Left renal pelvis (tissue), 4 donors: ENCODE data around the gene CHCHD1. TPM values are rescaled to one million over a fixed set of nuclear protein-coding genes. Genes with fewer than 3 reads are reported as not detected.
"Not testable (repeated sequence)": the region's sequence is repeated elsewhere in the genome, so short reads cannot be mapped to it uniquely, and the experiment has no call there.

Source experiments
- DNase-seq, 4 donors: peaks; one replicate each; pipeline ENCODE4 v3.0.0-alpha.2; 2013; ENCODE audit warnings: low read depth in 4 of 4, low spot score in 3 of 4
- polyA plus RNA-seq, 4 donors: library from polyadenylated mRNA; unstranded; fragments of 120-200 nt; gene quantifications; one replicate each; pipeline ENCODE4 v1.2.1, GENCODE V29; 2013; ENCODE audit not compliant: insufficient read length in 4 of 4

CHCHD1 gene
- polyA plus RNA-seq = 10 to 100 TPM; 31.6 to 54.2 (median 48.5) TPM

DNA sequence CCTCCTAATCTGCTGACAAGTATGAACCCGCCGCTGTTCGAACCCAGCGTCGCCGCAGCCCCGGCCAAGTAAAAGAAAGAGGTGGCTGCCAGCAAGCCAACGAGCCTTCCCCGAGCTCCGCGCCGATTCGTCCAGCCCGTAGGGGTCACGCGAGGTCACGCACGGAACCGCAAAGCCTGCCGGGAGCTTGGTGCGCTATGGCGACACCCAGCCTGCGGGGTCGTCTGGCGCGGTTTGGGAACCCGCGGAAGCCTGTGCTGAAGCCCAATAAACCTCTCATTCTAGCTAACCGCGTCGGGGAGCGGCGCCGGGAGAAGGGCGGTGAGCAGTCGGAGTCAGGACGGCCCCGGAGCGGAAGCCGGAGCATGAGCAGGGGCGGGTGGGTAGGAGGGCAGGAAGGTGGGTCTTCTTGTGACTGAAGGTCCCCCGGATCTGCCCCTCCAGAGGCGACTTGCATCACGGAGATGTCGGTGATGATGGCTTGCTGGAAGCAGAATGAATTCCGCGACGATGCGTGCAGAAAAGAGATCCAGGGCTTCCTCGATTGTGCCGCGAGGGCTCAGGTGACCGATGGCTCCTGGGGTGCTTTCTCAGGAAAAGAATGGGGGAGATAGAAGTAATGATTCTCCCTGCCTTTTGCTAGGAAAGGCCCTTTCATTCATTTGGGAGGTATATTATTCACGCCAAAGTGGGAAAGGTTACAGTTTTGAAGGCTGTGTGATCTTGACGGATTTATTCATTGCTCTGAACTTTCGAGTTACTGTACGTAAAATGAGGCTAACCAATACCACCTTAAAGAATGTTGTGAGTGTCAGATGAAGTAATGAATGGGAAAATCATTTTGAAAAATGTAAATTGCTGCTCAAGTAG is at the start of gene CHCHD1:
TSS of gene CHCHD1 (plus strand) at position 170 of the 870 bp plus-strand sequence. CDS start at position 198, 28 bp downstream.
- peak; percentile 77 to 86 (median 81) for DNase-seq

DNA sequence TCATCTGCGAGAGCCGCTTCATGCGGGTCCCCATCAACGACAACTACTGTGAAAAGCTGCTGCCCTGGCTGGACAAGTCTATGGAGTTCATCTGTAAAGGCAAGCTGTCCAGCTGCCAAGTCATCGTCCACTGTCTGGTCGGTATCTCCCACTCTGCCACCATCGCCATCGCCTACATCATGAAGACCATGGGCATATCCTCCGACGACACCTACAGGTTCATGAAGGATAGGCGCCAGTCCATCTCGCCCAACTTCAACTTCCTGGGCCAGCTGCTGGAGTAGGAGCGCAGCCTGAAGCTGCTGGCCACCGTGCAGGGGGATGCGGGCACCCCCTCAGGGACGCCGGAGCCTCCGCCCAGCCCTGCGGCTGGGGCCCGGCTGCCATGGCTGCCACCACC is 49.4 kb upstream of the CHCHD1 start:
- DNase-seq = no peak

DNA sequence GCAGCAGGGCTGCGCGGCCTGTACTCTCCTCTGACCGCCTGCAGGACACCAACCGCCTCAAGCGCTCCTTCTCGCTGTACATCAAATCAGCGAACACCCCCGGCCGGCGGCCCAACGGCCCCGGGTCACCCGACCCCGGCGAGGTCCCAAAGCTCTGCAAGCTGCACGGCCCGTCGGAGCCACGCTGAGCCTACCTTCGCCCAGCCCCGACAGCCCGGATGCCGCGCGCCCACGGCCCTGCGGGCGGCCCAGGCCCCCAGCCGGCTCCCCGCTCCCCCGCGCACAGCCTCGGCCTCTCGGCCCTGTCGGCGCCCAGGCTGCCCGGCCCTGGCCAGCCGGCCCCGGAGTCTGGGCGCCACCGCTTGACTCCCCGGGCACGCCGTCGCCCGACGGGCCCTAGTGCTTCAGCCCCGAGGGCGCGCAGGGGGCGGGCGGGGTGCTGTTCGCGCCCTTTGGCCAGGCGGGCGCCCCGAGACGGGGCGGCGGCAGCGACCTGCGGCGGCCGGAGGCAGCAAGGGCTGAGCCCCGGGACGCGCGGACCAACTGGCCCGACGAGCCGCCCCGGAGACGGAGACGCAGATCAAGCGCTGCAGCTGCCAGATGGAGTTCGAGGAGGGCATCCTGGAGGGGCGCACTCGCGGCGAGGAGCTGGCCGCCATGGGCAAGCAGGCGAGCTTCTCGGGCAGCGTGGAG is 48.8 kb upstream of the CHCHD1 start:
- no peak for DNase-seq

DNA sequence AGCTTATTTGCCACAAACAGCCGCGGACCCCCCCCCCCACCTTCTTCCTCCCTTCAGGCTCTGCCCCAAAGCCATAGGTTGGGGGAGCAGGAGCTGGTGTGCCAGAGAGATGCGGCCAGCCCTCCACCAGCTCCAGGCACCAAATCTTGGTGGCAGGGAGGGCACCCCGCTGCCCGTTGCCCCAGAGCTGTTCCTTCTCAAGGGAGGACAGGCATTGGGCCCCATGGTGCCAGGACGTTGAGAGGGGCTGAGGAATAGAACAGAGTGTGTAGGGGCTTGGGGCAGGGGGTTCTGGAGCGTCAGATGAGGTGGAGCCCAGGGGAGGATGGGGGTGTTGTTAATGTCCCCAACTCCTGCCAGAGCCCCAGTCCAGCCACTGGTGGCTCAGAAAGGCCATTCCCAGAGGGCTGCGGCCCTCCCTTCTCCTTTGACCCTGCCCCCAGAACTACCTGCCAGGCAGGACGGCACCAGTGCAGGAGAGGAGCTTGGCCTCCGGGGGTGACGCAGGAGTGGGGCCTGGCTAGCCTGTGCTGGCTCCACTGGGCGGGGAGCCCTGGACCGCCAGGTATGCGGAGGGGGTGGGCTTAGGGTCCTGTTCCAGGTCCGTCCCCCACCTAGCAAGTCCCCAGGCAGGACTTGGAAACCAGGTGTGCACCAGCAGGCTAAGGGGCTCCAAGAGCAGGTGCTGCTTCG is 47.7 kb upstream of the CHCHD1 start:
- no peak for DNase-seq

DNA sequence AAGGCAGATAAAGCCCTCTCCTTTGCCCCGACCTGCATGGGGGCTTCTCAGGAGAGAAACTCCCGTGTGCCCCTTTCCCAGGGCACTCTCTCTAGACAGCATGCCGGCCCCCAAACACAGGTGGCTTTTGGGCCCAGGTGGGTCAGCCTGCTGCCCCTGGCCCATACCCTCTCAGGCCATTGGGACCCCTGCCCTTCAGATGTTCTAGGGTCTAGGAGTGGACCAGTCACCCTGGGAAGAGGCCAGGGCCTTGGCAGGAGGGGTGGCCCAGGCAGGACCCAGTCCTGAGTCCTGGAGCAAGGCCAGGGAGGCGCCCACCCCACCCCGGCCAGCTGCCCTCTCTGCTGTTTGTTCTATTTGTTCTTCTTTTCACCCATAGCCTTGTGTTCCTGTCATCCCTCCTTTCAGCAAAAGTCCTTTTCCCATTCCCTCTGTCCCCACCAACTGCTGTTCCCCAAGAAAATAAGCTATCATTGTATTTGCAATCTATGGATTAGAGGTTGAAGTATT is 47.0 kb upstream of the CHCHD1 start:
- DNase-seq = no peak

DNA sequence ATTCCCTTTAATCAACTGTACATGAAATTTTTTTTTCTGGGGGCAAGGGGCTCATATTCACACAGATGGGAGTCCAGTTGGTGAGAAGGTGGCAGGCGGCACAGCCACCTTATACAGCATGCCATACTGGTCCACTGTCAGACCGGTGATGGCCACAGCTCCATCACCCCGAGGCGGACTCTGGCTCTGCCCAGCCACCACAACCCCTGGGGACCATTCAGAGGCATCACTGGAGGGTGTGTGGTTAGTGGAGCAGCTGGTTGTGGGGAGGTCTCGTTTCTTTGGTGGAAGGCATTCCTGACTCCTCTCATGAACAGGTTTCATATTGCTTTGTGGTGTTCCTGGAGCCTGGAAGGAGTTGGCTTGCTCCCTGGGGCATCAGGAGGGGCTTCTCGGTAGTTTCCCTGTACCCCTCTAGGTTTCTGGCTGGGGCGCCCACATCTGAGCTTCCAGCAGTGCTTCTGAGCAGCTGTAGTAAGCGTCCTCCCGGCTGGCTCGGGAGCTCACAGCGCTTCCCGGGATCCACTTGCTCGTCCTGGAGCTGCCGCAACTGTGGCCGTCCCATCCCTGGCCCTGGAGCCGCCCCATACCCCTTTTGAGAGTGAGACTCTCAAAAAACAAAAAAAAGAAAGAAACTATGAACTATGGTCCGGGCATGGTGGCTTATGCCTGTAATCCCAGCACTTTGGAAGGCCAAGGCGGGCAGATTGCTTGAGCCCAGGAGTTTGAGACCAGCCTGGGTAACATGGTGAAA is 41.2 kb upstream of the CHCHD1 start:
- DNase-seq = not testable (repeated sequence)

DNA sequence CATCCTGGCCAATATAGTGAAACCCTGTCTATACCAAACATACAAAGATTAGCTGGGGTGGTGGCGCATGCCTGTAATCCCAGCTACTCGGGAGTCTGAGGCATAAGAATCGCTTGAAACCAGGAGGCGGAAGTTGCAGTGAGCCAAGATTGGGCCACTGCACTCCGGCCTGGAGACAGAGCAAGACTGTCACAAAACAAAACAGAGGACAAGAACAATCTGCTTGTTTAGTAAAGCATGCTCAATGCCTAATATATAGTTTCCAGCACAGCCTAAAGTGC is 39.5 kb upstream of the CHCHD1 start:
- DNase-seq = no peak

DNA sequence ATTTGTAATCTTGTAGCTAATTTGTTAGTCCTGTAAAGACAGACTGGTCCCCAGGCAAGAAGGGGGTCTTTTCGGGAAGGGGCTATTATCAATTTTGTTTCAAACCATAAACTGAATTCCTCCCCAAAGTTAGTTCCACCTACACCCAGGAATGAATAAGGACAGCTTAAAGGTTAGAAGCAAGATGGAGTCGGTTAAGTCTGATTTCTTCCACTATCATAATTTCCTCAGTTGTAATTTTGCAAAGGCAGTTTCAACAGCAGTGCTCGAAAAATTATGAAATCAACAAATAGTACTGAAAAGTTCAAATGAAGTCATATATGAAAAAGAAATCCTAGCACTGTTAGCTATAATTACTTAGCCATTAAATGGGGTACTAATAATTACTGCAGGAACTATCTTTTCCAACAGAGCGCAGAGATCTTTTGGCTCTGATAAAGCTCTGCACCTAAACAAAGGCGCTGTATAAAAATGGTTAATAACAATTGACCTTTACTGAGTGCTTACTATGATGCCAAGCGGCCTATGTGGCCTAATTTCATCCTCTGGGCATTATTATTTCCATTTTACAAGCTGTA is 38.4 kb upstream of the CHCHD1 start:
- DNase-seq = no peak

DNA sequence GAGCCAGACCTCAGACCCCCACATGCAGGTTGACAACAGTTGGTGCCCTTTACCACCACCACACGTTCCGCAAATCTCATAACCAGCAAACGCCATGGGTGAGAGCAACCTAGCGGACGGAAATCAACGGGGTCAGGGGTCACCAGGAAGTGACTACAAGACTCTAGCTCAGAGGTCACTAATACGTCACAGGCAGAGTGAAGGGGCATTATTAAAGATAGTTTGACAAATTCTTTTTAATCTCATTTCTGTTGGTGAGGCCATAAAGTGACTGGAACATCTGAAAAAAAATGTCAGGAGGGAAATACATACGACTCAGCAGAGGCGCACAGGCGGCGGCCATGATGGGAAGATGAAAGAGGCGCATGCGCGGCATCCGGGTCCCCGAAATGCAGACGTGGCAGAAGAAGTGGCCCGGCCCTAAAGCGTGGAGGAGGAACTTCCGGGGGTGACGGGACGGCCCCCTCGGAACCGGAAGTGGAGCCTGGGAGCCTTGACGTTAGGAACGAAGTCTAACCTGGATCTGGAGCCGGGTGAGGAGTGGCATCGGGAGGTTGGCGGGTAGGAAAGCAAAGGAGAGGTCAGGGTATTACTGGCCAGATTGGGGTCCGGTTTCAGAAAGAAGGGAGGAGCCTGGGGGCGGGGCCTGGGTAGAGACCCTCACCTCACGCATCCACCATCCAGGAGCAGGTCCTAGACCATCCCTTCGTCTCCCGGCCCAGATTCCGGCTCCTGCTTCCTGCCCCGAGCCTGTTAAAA is 37.8 kb upstream of the CHCHD1 start, which contains the start of gene SEC24C:
TSS of gene SEC24C (plus strand) at position 468 of the 759 bp plus-strand sequence. CDS start 2,461 bp downstream, outside the sequence.
- peak; percentile 94 to 96 (median 95) for DNase-seq

DNA sequence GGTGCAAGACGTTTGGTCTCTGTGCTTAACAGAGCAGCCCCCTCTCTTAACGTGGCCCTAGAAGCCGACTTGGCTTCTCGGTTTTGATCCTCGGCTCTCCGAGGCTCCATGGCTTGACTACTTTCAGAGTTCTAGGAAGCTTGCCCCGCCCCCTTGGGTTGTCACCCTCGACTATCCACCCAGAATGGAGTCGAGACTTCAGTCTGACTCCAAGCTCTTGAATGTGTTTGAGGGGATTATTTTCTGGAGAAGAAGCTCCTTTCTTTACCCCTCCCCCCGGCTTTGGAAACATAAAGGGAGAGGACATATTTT is 37.2 kb upstream of the CHCHD1 start:
- DNase-seq = peak in 1 of 4 donors; percentile 31

DNA sequence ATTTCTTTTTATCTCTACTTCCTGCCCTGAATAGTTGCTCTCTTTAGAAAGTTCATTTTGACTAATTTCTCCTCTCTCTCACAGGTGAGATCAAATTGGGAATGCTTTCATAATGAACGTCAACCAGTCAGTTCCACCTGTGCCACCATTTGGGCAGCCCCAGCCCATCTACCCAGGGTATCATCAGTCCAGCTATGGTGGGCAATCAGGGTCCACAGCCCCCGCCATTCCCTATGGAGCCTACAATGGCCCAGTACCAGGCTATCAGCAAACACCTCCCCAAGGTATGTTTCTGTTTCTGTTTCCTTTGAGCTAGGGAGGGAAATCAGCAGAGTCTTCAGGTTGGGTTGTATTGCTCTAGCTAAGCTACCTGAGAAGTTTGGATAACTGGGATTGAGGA is 35.1 kb upstream of the CHCHD1 start:
- no peak for DNase-seq

DNA sequence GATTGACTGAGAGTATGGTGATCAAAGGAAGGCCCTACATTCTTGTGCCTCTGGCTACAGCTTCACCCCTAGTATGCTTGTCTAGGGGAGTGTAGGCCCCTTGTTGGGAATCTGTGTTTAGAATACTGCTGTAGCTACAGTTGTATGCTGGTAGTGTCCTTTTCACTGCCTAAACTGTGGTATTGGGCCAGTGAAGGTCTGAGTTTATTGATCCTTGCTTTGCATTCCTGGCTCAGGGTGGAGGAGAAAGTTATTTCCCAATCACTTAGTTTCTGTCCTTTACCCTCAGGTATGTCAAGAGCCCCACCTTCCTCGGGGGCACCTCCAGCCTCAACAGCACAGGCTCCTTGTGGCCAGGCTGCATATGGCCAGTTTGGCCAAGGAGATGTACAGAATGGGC is 31.0 kb upstream of the CHCHD1 start:
- DNase-seq = no peak

DNA sequence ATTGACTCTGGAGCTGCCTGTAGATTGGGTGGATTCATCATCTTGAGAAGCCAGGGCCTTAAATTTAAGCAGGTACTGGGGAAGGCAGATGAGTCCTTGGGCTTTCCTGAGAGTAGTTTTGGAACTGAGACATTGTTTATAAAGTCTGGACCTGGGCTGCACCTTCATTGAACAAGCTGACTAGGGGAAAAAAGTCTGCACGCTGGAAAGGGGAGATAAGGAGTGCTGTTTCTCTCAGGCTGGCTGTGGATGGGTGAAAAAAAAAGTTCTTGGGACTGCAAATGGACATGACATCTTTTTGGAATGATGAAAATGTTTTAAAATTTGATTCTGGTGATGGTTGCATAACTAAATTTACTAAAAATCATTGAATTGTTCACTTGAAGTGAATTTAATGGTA is 25.7 kb upstream of the CHCHD1 start:
- DNase-seq = no peak

DNA sequence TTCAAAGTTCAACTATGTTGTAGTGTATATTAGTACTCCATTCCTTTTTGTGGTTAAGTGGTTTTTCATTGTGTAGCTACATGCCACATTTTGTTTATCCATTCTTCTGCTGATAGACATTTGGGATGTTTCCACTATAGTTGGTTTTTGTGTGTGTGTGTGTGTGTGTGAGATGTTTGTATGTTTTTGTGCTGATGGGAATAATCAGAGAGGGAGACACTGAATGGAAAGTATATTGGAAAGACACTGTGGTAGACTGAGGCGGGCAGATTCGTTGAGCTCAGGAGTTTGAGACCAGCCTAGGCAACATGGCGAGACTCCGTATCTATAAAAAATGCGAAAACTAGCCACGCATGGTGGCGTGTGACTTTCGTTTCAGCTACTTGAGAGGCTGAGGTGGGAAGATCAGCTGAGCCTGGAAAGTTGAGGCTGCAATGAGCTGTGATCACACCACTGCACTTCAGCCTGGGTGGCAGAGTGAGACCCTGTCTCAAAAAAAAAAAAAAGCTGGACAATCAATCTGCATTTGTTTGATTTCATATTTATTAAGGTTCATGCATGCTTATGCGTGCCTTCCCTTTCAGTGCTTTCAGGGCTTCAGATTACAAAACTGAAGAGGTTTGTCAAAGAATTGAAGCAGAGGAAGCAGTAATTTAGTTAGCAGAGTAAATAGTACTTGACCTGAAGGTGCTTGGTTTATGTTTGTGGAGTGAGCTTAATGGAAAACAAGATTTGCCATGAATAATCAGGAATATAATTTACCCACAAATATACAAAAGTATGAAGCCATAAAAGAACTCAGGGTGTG is 22.9 kb upstream of the CHCHD1 start:
- DNase-seq = no peak

DNA sequence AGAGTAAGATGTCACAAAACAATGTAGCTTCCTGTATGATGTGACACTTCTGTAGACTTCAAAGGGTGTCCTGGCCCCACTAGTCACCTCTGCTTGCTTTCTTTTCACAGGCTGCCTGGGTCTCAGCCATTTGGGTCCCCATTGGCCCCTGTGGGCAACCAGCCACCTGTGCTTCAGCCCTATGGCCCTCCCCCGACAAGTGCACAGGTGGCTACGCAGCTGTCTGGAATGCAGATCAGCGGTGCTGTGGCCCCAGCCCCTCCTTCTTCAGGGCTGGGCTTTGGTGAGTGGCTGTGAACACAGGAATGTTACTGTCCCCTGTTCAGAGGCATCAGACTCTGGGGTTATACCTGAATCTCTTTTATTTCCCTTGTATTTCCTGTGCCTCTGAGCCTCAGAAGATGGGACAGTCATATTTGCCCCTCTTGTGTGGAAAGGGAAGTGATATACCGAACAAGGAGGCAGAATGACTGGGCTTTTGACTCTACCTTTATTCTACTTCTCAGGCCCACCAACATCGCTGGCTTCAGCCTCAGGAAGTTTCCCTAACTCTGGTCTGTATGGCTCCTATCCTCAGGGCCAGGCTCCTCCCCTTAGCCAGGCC is 22.2 kb upstream of the CHCHD1 start:
- DNase-seq = no peak

DNA sequence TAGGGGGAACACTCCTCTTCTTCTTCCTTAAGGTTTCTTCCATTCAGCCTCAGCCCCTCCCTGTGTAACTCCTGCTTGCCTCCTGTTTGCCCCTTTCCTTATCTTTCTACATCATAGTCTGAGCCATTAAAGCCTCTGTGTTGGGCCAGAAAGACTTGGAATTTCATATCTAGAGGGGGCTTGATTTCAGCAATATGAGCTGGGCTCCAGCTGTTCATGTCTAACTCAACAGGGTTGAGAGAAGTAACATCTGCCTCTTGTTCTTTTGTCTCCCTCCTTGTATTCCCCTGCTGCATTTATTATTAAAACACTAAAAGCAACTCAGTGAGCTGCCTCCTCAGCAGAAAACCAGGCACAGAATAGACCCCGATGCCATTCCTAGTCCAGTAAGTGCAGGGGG is 20.1 kb upstream of the CHCHD1 start:
- no peak for DNase-seq

DNA sequence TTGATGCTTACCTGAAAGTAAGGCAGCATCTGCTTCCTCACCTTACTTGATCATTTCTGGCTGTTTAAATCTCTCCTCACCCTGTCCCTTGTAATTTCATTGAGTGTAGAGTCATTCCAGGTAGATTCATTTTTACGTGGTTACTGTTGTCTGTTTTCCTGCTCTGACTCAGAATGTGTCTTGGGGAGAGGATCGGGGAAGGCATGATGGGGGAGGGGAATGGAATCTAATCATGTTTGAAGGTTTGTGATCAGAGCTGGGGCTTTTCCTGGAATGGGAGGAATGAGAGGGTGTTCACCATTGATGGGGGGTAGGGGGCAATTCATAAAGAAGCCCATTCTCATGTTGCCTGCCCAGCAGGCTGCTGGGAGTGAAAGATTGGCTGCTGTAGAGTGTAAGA is 18.9 kb upstream of the CHCHD1 start:
- no peak for DNase-seq

DNA sequence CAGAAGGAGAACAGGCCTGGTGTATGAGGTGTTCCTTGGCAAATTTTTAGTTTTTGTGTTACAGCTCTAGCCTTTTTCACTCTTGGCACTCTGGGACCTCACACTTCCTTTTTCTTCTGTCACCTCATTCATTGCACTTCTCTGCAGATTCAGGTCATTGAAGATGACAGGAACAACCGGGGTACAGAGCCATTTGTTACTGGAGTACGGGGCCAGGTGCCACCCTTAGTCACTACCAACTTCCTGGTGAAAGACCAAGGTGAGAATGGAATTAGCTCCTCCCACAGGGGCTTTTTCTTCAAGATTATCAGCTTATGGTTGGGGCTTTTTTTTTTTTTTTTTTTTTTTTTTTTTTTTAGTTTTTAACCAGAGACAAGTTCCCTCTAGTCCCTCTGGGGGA is 18.5 kb upstream of the CHCHD1 start:
- DNase-seq = no peak
